ENCODE measurements around the gene STOML1.

- TF ChIP-seq CTCF (IDR thresholded peaks at IDR 0.05 in 4 of 5, conservative IDR thresholded peaks at IDR 0.05 in 1 of 5) (no peak), POLR2A (IDR thresholded peaks at IDR 0.05) (no peak)
Measured at GRCh38 chr15:73948396-73948795, 43.7 kb downstream of the STOML1 start.

All from gastrocnemius medialis (tissue), 4 donors.